ENCODE results near the gene SPAG9. TPM values are rescaled to one million over a fixed set of nuclear protein-coding genes. Genes with fewer than 3 reads are reported as not detected.

SPAG9 gene
- total and polyA plus RNA-seq, 10 donors, result 10.7 to 94.6 (median 78.3) TPM

DNA sequence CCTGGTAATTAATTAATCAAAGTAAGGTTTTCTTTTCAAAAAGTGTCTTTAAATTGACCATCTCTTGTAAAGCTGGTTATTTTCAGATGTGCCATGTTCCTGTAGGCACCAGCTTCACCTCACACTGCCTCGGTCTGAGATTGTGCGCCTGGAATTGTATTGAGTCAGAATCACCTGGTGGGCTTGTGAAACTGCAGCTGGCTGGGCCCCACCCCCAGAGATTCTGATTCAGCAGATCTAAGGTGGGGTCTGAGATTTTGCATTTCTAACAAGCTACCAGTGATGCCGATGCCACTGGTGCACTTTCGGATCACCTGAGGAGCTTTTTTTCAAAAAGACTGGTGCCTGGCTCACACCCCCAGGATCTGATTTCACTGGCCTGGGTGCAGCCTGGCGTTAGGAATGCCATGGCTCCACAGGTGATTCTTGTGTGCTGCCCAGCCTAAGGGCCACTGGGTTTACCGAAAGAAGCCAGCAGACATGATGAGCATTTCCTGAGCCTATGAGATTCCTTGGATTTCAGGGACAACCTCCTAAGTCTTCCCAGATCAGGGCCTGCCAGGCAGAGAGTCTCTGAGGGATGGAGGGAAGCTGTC is 195.3 kb downstream of the SPAG9 start:
- Histone ChIP-seq H3K27ac (no peak overlapping the region), H3K36me3 (no peaks in the 10 kb centered on the region), H3K4me1 (peaks cover 0 to 34% (median 3%) of the 10 kb centered on the region in 6 donors), H3K9me3 (no peaks in the 10 kb centered on the region), H3K4me3 (no peak overlapping the region), H3K27me3 (replicated peaks in 1 of 7) (no peaks in the 10 kb centered on the region)
- WGBS, 5 donors, result 82 to 94% (median 93%) methylated on average over 6 of the region's 6 CpGs
- intact Hi-C loops (cut with DNase I; ENCODE audit: low total_unique reads), result no loop called here
- no peak for DNase-seq
- TF ChIP-seq, protein P1, sequence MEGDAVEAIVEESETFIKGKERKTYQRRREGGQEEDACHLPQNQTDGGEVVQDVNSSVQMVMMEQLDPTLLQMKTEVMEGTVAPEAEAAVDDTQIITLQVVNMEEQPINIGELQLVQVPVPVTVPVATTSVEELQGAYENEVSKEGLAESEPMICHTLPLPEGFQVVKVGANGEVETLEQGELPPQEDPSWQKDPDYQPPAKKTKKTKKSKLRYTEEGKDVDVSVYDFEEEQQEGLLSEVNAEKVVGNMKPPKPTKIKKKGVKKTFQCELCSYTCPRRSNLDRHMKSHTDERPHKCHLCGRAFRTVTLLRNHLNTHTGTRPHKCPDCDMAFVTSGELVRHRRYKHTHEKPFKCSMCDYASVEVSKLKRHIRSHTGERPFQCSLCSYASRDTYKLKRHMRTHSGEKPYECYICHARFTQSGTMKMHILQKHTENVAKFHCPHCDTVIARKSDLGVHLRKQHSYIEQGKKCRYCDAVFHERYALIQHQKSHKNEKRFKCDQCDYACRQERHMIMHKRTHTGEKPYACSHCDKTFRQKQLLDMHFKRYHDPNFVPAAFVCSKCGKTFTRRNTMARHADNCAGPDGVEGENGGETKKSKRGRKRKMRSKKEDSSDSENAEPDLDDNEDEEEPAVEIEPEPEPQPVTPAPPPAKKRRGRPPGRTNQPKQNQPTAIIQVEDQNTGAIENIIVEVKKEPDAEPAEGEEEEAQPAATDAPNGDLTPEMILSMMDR (IDR thresholded peaks at IDR 0.05 in 8 of 11, conservative IDR thresholded peaks at IDR 0.05 in 3 of 11), result no peak
- TF ChIP-seq POLR2AphosphoS5 (IDR thresholded peaks at IDR 0.05), result no peak
- TF ChIP-seq POLR2A (IDR thresholded peaks at IDR 0.05), result no peak

DNA sequence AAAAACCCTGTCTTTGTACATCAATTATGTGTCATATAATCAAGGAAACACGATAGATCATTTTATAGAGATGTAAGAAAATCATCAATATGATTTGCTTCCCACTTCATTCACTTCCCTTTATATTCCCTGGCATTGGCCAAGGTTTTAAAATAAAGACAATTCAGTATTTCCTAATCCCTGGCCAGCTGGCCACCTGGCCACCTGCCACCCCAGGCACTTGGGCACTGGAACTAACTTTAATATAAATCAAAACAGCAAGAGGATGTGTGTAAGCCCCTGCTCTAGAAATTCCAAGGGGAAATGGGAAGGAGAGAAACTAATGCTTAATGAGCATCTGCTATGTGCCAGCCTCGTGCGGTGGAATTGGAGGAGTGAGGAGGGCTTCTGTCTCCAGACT is 195.9 kb downstream of the SPAG9 start:
- H3K36me3 ChIP-seq, result no peaks in the 10 kb centered on the region
- H3K9me3 ChIP-seq, result no peaks in the 10 kb centered on the region
- TF ChIP-seq POLR2A (IDR thresholded peaks at IDR 0.05) (no peak), POLR2AphosphoS5 (IDR thresholded peaks at IDR 0.05) (no peak)
- TF ChIP-seq, protein P1 (IDR thresholded peaks at IDR 0.05 in 8 of 11, conservative IDR thresholded peaks at IDR 0.05 in 3 of 11), result no peak
- H3K4me3 ChIP-seq, result no peak overlapping the region
- H3K27me3 ChIP-seq (replicated peaks in 1 of 7), result no peaks in the 10 kb centered on the region
- WGBS, 5 donors, result 69 to 88% (median 78%) methylated on average over 3 of the region's 3 CpGs
- no peak for DNase-seq
- intact Hi-C loops (cut with DNase I; ENCODE audit: low total_unique reads), result no loop called here
- no peak overlapping the region for H3K27ac ChIP-seq
- H3K4me1 ChIP-seq, result peaks cover 0 to 33% (median 6%) of the 10 kb centered on the region in 6 donors

DNA sequence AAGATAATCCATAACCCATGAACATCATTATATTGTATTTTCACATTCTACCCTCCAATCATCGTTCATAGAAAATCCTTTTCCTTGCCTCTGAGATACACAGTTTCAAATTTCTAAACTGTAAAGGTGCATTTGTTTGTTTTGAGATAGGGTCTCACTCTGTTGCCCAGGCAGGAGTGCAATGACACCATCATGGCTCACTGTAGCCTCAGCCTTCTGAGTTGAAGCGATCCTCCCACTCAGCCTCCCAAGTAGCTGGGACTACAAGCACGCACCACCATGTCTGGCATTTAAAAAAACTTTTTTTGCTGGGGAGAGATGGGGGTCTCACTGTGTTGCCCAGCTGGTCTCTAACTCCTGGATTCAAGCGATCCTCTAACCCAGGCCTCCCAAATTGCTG is 196.4 kb downstream of the SPAG9 start:
- 94 to 99% (median 97%) methylated on average over 4 of the region's 4 CpGs for WGBS, 5 donors
- H3K4me1 ChIP-seq, result peaks cover 0 to 33% (median 11%) of the 10 kb centered on the region in 6 donors
- TF ChIP-seq, protein P1 (IDR thresholded peaks at IDR 0.05 in 8 of 11, conservative IDR thresholded peaks at IDR 0.05 in 3 of 11), result no peak
- TF ChIP-seq POLR2A (IDR thresholded peaks at IDR 0.05), result no peak
- TF ChIP-seq POLR2AphosphoS5 (IDR thresholded peaks at IDR 0.05), result no peak

DNA sequence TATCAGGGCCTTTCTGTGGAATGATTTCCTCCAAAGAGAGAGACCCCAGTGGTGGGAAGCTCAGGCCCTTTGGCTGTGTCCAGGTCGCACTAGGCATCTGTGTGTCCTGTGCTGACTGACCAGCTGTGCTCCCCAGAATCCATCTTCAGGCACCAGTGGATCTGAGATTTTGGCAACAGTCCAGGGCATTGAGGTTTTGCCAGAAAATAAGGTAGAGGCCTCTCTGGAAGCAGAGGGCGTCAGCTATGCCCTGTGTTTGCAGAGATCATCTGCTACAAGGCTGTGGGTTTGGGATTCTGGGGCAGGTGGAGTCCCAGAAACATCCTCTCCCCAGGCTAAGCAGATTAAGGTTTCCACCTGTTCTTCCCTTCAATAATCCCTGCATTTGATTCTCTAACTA is 197.1 kb downstream of the SPAG9 start:
- no peak for DNase-seq
- Histone ChIP-seq H3K4me1 (peaks cover 0 to 33% (median 18%) of the 10 kb centered on the region in 6 donors), H3K4me3 (no peak overlapping the region), H3K36me3 (no peaks in the 10 kb centered on the region), H3K9me3 (no peaks in the 10 kb centered on the region), H3K27me3 (replicated peaks in 1 of 7) (no peaks in the 10 kb centered on the region), H3K27ac (no peak overlapping the region)
- TF ChIP-seq POLR2AphosphoS5 (IDR thresholded peaks at IDR 0.05) (no peak), POLR2A (IDR thresholded peaks at IDR 0.05) (no peak)
- TF ChIP-seq, protein P1 (IDR thresholded peaks at IDR 0.05 in 8 of 11, conservative IDR thresholded peaks at IDR 0.05 in 3 of 11), result no peak
- intact Hi-C loops (cut with DNase I; ENCODE audit: low total_unique reads), result no loop called here
- 45 to 88% (median 85%) methylated on average over 2 of the region's 2 CpGs for WGBS, 5 donors

More for the DNA sequence above, 196.4 kb downstream of the SPAG9 start:
- Histone ChIP-seq H3K27ac (no peak overlapping the region), H3K27me3 (replicated peaks in 1 of 7) (no peaks in the 10 kb centered on the region), H3K4me3 (no peak overlapping the region), H3K9me3 (no peaks in the 10 kb centered on the region), H3K36me3 (no peaks in the 10 kb centered on the region)
- no peak for DNase-seq
- intact Hi-C loops (cut with DNase I; ENCODE audit: low total_unique reads), result no loop called here
